NOMO-1 treated with DMSO at 0.1 percent for 48 hours (cell line): ENCODE data around the gene VSTM5.

Experiments used
- DNase-seq: peaks from one replicate; lab custom pipeline; 2025; ENCODE audit not compliant: unreplicated experiment; lab: John Stamatoyannopoulos, UW

VSTM5 gene

DNA sequence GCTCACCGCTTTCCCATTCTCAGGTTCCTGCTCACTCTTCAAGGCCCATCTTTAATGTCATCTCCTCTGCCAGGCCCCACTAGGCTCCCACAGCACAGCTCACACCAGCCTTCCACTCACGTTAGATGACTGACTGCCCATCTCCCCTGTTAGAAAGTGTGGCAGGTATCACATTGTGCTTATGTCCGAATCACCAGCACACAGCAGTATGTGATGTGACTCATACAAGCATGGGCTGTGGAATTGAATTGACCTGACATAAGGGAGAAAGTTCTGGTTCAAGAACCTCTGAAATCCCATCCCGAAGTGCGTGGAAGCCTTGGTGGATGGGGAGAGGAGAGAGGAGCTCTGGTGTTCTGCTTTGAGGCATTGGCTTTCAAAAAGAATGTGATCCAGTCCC lies 6.5 kb downstream of the VSTM5 start:
- no peak for DNase-seq

DNA sequence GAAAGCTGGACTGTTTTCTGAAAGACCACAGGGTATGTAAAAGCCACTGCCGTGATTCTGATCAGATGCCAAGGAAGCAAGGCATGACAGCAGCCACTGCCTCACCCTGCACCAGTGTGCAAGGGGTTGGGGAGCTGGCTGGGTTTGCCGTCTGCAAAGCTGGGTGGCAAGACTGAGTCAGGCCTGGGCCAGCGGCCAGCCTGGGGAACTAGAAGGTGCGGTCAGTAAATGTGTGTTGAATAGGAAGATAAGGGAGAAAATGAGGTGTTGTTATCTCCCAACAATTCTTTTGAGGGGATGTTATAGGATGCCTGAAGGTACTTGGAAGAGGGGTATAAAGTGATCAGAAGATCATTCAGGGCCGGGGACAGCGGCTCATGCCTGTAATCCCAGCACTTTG lies 8.0 kb downstream of the VSTM5 start:
- DNase-seq = no peak

DNA sequence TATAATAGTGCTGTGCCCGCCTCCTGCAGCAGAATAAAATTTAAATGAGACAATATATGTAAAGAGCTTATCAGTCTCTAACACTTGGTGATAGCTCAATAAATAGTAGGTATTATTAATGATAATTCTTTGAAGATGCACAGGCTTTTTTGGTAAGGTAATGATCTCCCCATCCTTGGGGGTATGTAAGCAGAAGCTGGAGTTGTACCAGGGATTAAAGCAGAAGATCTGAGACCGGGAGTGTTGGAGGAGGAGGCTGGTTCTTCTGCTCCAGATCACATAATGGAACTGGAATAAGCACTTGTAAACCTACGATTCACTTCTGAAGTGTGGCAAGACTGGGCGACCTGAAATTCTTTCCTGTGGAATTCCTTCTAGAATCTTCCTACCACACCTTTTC lies 8.4 kb downstream of the VSTM5 start:
- no peak for DNase-seq

DNA sequence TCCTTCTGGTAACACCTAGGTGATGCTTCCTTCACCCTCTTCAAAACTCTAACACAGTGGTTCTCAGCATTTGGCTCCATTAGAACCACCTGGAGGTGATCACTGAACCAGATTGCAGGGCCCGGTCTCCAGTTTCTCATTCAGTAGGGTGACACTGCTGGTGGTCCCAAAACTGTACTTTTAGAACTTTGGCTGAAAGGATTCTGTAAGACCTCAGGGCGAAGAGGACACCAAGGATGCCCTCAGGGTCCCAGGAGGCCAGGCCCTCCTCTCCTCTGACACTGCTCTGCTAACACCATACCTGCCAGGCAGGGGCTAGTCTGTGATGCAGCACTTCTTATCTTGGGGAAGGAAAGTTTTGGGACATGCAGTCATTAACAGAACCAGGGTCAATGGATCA lies 9.0 kb downstream of the VSTM5 start:
- DNase-seq = no peak

DNA sequence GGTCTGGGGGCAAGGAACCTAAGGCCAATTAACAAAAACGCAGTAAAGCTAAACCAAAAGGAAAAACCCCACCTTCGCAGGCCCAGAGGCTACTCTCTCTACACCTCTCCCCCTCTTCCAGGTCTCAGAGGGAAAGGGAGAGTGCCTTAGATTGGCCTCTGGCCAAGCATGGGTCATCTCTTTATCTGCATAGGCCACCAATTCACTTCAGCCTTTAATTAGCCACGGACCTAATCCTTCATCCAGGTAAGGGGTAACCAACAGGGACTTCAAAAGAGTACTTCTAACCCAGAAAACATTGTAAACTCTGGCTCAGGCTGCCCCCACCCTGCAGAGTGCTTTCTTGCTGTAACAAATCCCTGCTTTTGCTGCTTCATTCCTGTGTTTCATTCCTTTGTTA lies 9.4 kb downstream of the VSTM5 start:
- no peak for DNase-seq

DNA sequence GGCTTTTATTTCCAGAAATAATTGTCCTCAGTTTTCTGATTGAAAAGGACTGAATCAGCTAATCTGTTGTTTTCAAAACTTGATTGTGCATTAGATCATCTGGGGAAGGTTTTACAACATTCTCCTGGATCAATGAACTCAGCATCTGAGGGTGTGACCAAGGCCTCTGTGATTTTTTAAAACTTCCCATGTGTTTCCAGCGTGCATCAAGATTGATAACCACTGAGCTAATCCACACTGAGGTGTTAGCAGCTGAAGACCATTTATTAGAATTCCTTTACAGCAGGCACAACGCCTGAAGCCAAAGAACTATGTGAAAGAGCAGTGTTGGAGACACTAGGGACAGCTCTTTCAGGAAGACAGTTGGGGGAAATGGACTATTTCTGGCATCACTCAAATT lies 10.2 kb downstream of the VSTM5 start:
- no peak for DNase-seq

DNA sequence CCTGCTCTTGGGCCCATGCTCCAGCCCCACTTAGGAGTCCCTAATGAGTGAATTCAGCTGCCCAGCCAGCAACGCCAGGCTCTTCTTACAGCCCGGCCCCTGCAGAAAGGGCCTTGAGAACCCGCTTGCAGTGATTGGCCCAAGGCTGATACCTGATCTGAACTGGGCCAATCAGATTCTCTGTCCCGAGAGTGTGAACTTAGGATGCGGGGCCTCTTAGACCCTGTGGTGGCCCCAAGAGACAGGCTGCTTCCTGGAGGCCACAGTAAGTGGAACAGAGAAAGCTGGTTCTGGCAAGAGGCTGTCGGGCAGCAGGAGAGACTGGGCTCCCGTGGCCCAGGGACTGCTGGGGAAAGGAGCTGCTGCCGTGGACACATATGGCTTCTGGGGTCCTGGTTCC lies 11.5 kb downstream of the VSTM5 start:
- DNase-seq = no peak

DNA sequence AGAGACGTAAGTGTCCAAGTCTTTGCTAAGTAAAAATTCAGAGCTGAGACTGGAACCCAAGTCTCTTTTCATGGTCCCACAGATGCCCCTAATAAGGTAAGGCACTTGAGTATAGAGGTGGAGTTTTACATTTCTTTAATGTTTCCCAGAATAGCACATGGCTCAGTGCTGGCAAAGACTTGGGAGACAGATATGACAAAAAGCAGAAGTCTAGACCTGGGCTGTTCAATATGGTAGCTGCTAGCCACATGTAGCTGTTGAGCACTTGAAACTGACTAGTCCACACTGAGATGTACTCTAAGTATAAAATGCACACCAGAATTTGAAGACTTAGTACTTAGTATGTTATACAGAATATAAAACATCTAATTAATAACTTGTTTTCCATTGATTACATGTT lies 17.6 kb downstream of the VSTM5 start:
- no peak for DNase-seq

DNA sequence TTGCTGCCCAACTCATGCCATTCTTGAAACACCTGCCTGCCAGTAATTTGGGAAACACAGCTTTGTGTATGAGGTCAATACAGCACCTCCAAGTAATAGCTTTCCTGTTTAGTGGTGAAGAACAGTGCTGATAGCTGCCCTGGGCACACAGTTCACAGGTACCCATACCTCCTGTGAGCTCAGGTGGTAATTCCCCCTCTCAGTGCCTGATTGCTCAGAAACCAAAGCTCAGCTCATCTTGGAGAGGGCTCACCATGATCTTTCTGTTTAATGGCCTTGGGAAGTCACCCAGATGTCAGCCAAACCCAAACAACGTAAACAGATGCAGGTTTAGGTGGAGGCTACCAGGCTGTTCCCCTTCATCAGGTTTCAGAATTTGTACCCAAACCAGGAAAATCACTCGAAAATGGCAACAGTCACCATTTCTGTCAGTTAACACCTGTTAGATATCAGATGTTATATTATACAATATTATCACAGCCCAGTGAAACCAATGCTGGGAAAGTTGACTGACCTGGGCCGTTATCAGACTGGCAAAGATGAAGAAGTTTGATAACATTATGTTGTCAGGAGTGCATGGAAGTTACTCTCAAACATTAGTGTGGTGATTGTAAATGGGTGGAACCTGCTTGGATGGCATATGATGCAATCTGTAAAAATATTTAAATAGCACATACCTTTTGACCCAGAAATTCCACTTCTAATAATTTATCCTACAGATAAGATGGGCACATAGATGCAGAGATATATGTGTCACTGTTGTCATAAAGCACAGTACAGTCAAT lies 18.9 kb downstream of the VSTM5 start:
- no peak for DNase-seq

DNA sequence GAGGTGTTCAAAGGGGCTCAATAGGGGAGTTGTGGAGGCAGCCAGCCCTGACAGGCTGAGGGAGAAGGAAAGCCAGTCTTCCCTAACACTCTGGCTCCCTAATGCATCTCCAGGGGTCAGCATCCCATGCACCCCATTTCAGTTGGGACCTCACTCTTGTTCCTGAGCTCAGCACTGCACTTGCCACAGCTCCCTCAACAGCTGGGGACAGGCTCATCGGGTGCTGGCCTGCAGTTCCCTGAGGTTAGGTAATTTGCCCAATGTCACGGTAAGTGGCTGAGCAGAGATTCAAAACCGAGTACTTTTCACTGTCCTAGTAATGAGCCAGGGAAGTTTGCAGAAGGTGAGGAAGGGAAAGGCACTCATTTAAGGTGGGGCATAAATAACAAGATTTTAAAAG lies 20.8 kb downstream of the VSTM5 start:
- DNase-seq = no peak

DNA sequence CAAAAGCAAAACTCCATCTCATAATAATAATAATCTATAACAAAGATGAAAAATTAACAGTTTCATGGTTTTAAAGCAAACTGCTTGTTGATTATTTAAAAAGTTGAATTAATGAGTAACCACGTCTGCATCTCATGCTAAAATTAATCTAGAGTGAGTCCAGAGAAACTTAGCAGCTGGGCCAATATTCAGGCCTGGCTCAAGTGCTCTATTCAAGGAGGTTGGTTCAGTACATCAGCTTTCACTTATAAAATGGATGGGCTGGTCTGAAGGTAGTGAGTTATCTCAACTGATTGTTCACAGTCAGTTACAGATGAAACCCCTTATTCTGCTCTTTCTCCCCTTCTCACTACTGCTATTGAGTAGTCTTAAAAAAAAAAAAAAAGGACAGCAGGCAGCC lies 23.1 kb downstream of the VSTM5 start:
- DNase-seq = no peak

DNA sequence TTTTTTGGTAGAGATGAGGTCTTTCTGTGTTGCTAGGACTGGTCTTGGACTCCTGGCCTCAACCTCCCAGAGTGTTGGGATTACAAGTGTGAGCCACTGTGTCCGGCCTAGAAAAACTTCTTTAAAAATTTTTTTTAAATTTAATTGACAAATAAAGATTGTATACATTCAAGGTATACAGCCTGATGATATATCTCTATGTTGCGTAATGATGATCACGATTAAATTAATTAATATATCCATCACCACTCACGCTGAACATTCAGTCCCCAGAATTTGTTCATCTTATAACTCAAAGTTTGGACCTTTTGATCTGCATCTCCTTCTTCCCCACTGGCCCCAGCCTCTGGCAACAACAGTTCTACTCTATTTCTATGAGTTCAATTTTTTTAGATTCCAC lies 27.2 kb downstream of the VSTM5 start:
- DNase-seq = no peak

DNA sequence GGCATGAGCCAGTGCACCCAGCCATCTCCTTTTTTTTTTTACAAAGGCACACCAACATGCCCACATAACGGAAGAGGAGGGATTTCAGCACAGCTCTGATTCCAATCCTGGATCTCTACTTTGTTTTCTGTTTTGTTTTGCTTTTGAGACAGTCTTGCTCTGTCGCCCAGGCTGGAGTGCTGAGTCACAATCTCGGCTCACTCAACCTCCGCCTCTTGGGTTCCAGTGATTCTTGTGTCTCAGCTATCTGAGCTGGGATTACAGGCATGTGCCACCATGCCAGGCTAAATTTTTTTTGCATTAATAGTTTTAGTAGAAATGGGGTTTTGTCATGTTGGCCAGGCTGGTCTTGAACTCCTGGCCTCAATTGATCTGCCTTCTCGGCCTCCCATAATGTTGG lies 28.1 kb downstream of the VSTM5 start:
- DNase-seq = no peak

DNA sequence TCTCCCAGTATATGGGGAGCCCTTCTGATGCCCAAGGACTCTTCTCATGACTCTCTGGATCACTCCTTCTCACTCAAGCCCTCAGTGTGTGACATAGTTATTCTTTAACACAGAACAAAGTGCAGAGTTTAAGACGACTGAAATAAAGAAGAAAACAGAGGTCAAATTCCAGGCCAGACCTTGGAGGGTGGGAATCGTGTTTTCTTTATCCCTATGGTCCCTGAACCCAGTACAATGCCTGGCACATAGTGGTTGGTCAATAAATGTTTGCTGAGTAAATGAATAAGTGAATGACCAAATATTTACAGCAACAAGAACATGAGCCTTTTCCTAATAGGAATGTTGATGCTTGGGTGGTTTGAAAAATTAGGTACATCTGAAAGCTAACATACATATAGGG lies 28.8 kb downstream of the VSTM5 start:
- no peak for DNase-seq

DNA sequence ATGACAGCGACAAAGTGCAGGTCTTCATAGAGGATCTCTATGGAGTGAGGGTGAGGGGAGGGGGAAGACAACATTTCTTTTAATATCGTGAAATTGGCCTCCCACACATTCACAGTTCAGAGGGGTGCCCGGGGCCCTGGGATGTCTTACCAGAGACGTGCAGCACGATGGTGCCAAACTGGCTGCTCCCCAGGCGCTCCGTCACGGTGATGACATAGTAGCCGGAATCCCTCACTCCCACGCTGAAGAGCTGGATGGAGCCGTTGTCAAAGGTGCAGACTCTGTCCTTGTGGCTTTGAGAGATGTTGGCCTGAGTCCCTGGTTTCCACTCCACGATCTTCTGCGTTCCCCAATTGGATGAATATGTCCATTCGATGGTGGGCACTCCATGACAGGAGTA lies 29.6 kb downstream of the VSTM5 start:
- DNase-seq = no peak

DNA sequence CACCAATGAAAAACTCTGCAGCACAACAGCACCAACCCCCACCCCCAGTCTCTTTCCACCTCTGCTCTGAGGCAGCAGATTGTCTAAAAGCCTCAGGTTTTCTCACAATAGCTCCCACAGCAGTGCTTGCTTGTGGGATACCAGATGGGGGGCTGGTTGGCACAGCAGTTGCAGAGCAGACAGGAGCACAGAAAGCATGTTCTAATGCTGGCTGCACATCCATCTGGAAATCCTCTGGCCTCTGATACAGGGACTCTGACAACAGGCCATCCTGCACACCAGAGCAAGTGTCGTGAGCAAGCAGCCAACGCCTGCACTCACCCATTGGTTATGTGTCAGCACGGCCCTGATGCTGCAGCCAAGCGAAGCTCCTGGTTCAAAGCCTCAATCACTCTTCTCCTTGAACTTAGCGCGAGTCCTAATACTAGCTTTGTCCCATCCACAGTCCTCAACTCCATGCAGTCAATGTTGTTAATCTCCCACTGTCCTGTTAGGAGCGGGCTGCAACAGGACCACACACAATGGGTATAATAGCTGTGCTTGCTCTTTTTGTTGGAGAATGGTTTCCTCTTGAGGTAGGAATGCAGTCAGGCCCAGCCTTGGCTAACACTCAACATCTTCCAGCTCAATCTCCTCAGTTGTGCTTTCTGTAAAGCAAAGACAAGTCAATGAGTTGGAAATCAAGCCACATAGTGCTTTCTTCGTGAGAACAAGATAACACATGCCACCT lies 30.3 kb downstream of the VSTM5 start:
- DNase-seq = no peak

DNA sequence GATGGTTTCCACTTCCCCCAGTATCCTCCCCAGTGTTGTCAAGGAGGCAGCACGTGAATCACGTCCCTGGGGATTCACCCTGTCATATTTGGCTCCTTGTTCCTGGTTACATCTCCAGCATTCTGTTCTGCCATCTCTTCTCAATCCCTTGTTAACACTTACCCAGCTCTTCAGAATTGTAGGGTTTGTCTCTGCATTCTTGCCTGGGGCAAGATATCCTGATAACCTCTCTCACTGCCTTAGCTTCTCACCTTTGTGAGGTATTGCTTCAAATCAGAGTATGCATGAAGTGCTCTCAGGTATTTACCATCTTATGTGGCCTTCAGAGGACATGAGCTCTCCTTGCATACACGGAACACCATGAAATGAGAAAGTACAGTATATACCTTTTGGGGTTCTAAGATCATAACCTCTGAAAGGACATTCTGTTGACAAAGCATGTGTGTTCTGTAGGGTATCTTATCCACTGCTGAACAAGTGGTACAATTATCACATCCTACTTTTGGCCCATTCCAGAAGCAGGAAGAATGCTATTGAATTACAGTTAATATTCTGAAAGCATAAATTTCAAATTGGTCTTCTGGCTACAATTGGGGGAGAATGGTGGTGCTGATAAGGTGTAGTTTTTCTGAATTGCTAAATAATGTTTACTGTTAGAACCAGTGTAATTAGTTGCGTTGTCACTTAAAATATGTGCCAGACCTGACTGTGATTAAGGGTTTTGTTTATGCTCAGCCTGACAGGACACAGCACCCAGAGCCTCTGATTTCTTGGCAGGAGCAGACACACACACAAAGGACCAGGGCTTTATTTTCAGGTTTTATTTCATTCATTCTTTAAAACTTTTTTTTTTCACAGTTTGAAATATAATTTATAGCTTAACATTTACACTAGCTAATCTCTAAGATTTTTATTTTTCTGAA lies 32.7 kb downstream of the VSTM5 start:
- DNase-seq = no peak

DNA sequence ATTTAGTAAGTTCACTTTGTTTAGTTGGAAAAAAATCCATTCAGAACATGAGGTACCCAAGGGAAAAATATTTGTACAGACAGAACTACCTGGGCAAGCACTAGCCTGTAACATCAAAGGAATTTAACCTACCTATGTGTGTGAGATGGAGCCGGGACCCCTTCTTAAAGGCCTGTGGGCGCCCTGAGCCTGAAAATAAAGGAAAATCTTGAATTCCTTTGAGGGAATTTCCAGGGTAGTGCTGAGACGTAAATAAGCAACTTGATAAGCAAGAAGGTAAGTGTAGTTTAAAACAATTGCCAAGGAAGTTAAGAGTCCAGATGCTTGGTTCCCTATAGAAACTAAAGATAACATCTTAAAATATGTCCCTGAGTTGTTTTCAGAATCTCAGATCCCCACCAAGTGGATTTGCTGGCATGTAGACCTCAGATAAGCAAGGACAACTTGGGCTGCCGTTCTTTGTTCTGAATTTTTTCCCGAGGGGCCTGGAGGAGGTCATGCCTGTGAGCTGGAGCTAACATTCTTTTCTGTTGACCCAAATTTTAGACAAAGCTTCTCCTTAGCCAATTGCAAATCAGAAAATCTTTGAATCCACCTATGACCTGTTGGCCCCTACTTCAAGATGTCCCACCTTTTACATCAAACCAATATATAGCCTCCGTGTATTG lies 35.3 kb downstream of the VSTM5 start:
- no peak for DNase-seq

DNA sequence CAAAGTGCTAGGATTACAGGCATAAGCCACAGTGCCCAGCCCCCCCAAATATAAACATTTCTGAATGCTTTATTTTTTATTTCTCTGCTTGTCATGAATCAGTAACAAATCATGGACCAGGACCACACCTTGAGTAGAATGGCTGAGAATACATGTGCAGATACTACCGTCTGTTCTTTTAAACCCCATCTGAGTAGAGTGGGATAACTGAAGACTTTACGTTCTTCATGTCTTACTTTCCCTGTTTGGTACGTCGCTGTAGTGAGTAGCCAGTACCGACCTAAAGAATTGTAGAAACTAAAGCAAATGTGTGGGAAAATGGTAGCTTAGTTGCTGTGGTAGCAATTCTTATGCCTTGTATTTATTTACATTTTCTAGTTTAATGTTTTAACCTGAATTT lies 36.4 kb downstream of the VSTM5 start:
- DNase-seq = no peak

DNA sequence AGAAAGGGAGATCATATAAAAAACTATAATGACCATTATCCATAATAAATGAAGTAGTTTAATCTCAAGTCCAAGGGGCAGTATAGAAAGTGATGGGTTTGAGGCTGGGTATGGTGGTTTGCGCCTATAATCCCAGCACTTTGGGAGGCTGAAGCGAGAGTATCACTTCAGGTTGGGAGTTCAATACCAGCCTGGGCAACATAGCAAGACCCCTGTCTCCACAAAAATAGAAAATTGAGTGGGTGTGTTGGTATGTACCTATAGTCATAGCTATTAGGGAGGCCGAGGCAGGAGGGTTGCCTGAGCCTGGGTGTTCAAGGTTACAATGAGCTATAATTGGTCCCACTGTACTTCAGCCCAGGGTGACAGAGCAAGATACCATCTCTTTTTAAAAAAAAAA lies 42.4 kb downstream of the VSTM5 start:
- DNase-seq = no peak

DNA sequence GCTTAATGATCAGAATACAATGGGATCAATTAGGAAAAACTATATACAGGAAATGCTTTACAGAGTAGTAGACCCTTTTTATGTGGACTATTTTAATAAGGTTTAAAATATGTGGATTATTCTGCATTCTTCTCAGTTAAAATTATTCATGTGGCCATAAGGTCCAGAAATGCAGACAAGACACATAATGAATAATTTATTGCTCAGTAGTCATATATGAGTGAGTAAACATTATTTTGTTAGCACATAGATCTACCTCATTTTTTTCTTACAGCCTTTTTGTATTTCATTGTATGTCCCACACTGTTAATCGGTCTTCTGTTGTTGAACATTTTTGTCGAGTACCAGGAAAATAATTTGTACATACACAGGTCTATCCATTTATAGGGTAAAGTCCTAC lies 45.5 kb downstream of the VSTM5 start:
- no peak for DNase-seq
